LNCaP clone FGC (cell line): ENCODE data around the gene MPPE1.

Experiments
- DNase-seq: peaks from one replicate; pipeline ENCODE4 v3.0.0-alpha.2; 2011; ENCODE audit warnings: low read depth
- H3K4me3 ChIP-seq: 2 replicates; pipeline ENCODE4 v1.5.1; 2011; ENCODE audit warnings: mild to moderate bottlenecking, low read depth, low read length, control low read depth
- CTCF ChIP-seq: IDR thresholded peaks from 2 replicates; pipeline ENCODE4 v1.5.1; 2012; ENCODE audit warnings: mild to moderate bottlenecking; ENCODE audit not compliant: control insufficient read depth, insufficient read depth; ENCODE audit errors: extremely low read depth

MPPE1 gene

GRCh38 chr18:11844436-11844835, 63.7 kb downstream of the MPPE1 start:
- DNase-seq, result no peak
- no peak overlapping the region for H3K4me3 ChIP-seq
- TF ChIP-seq CTCF, result no peak

- no peak overlapping the region for H3K4me3 ChIP-seq
- no peak for DNase-seq
- no peak for TF ChIP-seq CTCF
These were observed 65.6 kb downstream of the MPPE1 start for GRCh38 chr18:11842562-11842961.

- DNase-seq, result no peak
- no peak for TF ChIP-seq CTCF
- H3K4me3 ChIP-seq, result no peak overlapping the region
These were observed 67.6 kb downstream of the MPPE1 start for GRCh38 chr18:11840493-11840892.

- no peak overlapping the region for H3K4me3 ChIP-seq
- no peak for DNase-seq
- TF ChIP-seq CTCF, result no peak
These were observed 68.6 kb downstream of the MPPE1 start for GRCh38 chr18:11839556-11839955.

GRCh38 chr18:11834772-11835171, 73.3 kb downstream of the MPPE1 start:
- DNase-seq, result no peak
- H3K4me3 ChIP-seq, result no peak overlapping the region
- no peak for TF ChIP-seq CTCF
